BLaER1 treated with 17β-estradiol and CSF1 and Interleukin-3, amounts not matched to agents 10 nM and 100 nM (cell line): Measurements from ENCODE around the gene PMEL.

ENCODE experiments used
- H3K27ac ChIP-seq, 11 experiments: shearing (Covaris generic); formaldehyde crosslinking; 2 replicates each; pipeline ENCODE4 v1.8.1; 2022
- H3K27me3 ChIP-seq, 11 experiments: shearing (Covaris generic); formaldehyde crosslinking; 2 replicates each; pipeline ENCODE4 v1.8.1; 2022
- H3K36me3 ChIP-seq, 11 experiments: shearing (Covaris generic); formaldehyde crosslinking; 2 replicates each; pipeline ENCODE4 v1.8.1; 2022
- H3K4me1 ChIP-seq, 10 experiments: shearing (Covaris generic); formaldehyde crosslinking; 2 replicates each; pipeline ENCODE4 v1.8.1; 2022
- H3K4me2 ChIP-seq, 11 experiments: shearing (Covaris generic); formaldehyde crosslinking; 2 replicates each; pipeline ENCODE4 v1.8.1; 2022
- H3K4me3 ChIP-seq, 10 experiments: shearing (Covaris generic); formaldehyde crosslinking; 2 replicates each; pipeline ENCODE4 v1.8.1; 2022
- H3K9ac ChIP-seq, 11 experiments: shearing (Covaris generic); formaldehyde crosslinking; 2 replicates each; pipeline ENCODE4 v1.8.1; 2022
- H3K9me3 ChIP-seq, 11 experiments: shearing (Covaris generic); formaldehyde crosslinking; replicated peaks in 1 of 11; 2 replicates each; pipeline ENCODE4 v1.8.1; 2022
- H4K20me1 ChIP-seq, 11 experiments: shearing (Covaris generic); formaldehyde crosslinking; 2 replicates each; pipeline ENCODE4 v1.8.1; 2022
- Cebpa-rat ChIP-seq, 11 experiments: shearing (Covaris generic); IDR thresholded peaks; 2 replicates each; pipeline ENCODE4 v1.8.1; 2022

PMEL gene

DNA sequence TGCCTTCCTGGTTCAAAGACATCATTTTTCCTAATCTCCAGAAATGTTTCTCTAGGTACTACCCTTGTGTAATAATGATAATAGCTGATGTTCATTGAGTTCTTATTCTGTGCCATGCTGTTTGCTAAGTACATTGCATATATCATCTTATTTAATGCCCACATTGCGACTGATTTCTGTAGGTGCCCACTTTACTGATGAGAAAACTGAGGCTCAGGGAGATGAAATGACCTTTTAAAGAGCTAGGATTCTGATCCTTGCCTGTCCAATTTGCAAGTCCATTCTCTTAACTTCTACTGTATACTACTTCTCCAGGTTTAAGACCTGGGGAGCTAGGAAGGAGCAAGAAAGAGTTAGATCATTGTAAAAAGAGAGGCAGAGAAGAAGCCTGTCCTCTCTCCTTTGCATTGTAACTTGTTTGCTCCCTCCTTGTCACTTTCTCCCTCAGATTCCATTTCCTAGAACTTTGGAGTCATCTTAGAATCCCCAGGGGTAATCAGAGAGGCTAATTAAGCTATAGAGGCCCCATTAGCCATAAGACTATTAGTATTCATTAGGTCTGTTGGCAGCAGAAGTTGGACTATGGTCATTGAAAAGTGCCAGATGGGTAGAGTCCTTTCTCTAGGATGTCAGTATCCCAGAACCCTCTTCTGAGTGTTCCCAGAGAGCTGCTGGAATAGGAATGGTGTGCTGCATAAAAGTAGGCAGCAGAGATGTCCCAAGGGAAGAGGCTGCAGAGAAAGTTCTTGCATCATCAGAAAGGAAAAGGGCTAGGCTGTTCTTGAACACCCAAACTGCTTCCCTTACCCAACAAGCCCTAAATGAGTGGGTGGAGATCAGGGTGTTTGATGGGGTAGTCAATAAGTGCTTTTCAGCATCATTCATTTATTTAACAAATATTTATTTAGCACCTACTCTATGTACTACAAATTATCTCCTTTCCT is 31.8 kb downstream of the PMEL start:
- Histone ChIP-seq H3K27ac (peak overlapping the region in 4 of 11 experiments; percentile 8 to 34 (median 25); a peak in 3 of 22 replicates), H3K9me3 (no peaks in the 10 kb centered on the region), H3K4me1 (peaks cover 44 to 63% (median 56%) of the 10 kb centered on the region in 10 experiments), H3K27me3 (no peaks in the 10 kb centered on the region), H3K4me2 (peak overlapping the region; percentile 90 to 100 (median 97)), H4K20me1 (peaks cover 0 to 38% (median 0%) of the 10 kb centered on the region in 11 experiments; a peak in 6 of 22 replicates), H3K9ac (peak overlapping the region in 6 of 11 experiments; percentile 6 to 91 (median 30); a peak in 4 of 22 replicates), H3K4me3 (peak overlapping the region in 5 of 10 experiments; percentile 4 to 89 (median 89); a peak in 5 of 20 replicates), H3K36me3 (peaks cover 27 to 47% (median 31%) of the 10 kb centered on the region in 11 experiments)
- TF ChIP-seq Cebpa-rat (IDR thresholded peaks at IDR 0.05), result peak in 4 of 11 experiments; percentile 25 to 68 (median 38); a peak in 2 of 22 replicates

DNA sequence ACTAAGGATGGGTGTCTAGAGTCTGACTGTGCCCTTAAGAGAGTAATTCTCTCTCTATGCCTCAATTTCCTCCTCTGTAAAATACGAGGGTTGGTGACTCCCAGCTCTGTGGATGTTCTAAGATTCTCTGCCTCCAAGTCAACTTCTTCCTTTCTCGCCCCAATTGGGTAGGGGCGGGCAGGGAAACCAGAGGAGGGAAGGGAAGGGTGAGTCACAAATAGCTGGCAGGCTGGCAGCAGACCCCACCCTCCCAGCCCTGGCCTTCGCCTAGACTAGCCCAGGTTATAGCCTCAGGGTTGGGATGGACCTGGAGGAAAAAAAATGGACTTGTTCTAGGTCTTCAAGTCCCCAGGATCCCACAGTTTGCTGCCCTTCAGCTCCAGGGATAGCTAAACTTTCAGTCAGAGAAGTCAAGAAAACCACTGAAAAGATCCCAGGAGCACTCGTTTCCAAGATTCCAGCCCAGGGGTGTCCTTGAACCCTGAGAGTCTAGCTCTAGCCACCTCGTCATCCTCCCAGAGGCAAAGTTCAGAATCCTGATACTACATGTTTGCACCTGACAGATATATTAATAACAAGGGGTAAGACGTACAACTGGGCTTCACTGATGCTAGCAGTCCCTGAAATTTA is 32.6 kb downstream of the PMEL start:
- Histone ChIP-seq H3K9me3 (no peaks in the 10 kb centered on the region), H3K36me3 (peaks cover 20 to 39% (median 23%) of the 10 kb centered on the region in 11 experiments), H3K27me3 (no peaks in the 10 kb centered on the region), H4K20me1 (peaks cover 0 to 38% (median 0%) of the 10 kb centered on the region in 11 experiments; a peak in 6 of 22 replicates), H3K27ac (peak overlapping the region; percentile 41 to 97 (median 91); a peak in 18 of 22 replicates), H3K4me3 (peak overlapping the region in 9 of 10 experiments; percentile 77 to 89 (median 79); a peak in 17 of 20 replicates), H3K9ac (peak overlapping the region; percentile 77 to 97 (median 90); a peak in 18 of 22 replicates), H3K4me1 (peaks cover 51 to 71% (median 63%) of the 10 kb centered on the region in 10 experiments), H3K4me2 (peak overlapping the region; percentile 90 to 100 (median 97))
- TF ChIP-seq Cebpa-rat (IDR thresholded peaks at IDR 0.05), result no peak

DNA sequence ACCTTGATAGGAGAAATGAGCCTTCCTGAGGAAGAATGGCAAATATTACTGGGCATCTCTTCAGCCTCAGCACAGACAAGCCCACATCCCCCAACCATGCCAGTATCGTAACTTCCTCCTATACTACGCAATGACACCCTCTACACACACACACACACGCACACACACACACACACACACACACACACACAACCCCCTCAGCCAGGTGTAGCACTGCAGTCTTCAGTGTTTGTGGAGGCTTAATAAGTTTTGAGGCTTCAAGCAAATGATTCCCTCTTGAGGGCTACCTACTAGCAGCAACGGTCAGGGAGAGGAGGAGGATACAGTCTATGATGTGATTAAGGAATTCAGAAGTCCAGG is 33.3 kb downstream of the PMEL start:
- Histone ChIP-seq H3K4me2 (peak overlapping the region; percentile 90 to 100 (median 97)), H3K27ac (peak overlapping the region; percentile 71 to 97 (median 91); a peak in 21 of 22 replicates), H3K4me1 (peaks cover 51 to 74% (median 66%) of the 10 kb centered on the region in 10 experiments), H3K4me3 (peak overlapping the region; percentile 67 to 89 (median 79)), H4K20me1 (peaks cover 0 to 38% (median 0%) of the 10 kb centered on the region in 11 experiments; a peak in 6 of 22 replicates), H3K9me3 (no peaks in the 10 kb centered on the region), H3K9ac (peak overlapping the region; percentile 77 to 97 (median 90)), H3K27me3 (no peaks in the 10 kb centered on the region), H3K36me3 (peaks cover 13 to 31% (median 15%) of the 10 kb centered on the region in 11 experiments; a peak in 21 of 22 replicates)
- no peak for TF ChIP-seq Cebpa-rat (IDR thresholded peaks at IDR 0.05)

- H3K27ac ChIP-seq, result peak overlapping the region; percentile 71 to 97 (median 91)
Measured at GRCh38 chr12:55931780-55932550, 33.9 kb downstream of the PMEL start.

GRCh38 chr12:55931317-55931779 is 34.5 kb downstream of the PMEL start:
- Histone ChIP-seq H3K9ac (peak overlapping the region; percentile 77 to 97 (median 90)), H3K4me2 (peak overlapping the region; percentile 90 to 100 (median 97)), H4K20me1 (peaks cover 0 to 32% (median 0%) of the 10 kb centered on the region in 11 experiments; a peak in 6 of 22 replicates), H3K4me1 (peaks cover 52 to 74% (median 68%) of the 10 kb centered on the region in 10 experiments), H3K27me3 (no peaks in the 10 kb centered on the region), H3K36me3 (peaks cover under 1 to 19% (median 4%) of the 10 kb centered on the region in 11 experiments; a peak in 16 of 22 replicates), H3K9me3 (no peaks in the 10 kb centered on the region), H3K27ac (peak overlapping the region; percentile 71 to 97 (median 91)), H3K4me3 (peak overlapping the region; percentile 67 to 89 (median 79))
- TF ChIP-seq Cebpa-rat (IDR thresholded peaks at IDR 0.05), result no peak

More at GRCh38 chr12:55931780-55932550, 33.9 kb downstream of the PMEL start:
- no peaks in the 10 kb centered on the region for H3K27me3 ChIP-seq
- H4K20me1 ChIP-seq, result peaks cover 0 to 36% (median 0%) of the 10 kb centered on the region in 11 experiments; a peak in 6 of 22 replicates
- peaks cover 51 to 74% (median 66%) of the 10 kb centered on the region in 10 experiments for H3K4me1 ChIP-seq
- no peak for TF ChIP-seq Cebpa-rat (IDR thresholded peaks at IDR 0.05)
- H3K9me3 ChIP-seq, result no peaks in the 10 kb centered on the region
- peaks cover 7 to 26% (median 10%) of the 10 kb centered on the region in 11 experiments; a peak in 20 of 22 replicates for H3K36me3 ChIP-seq
- peak overlapping the region; percentile 90 to 100 (median 97) for H3K4me2 ChIP-seq
- H3K9ac ChIP-seq, result peak overlapping the region; percentile 77 to 97 (median 90)
- peak overlapping the region; percentile 67 to 89 (median 79) for H3K4me3 ChIP-seq

DNA sequence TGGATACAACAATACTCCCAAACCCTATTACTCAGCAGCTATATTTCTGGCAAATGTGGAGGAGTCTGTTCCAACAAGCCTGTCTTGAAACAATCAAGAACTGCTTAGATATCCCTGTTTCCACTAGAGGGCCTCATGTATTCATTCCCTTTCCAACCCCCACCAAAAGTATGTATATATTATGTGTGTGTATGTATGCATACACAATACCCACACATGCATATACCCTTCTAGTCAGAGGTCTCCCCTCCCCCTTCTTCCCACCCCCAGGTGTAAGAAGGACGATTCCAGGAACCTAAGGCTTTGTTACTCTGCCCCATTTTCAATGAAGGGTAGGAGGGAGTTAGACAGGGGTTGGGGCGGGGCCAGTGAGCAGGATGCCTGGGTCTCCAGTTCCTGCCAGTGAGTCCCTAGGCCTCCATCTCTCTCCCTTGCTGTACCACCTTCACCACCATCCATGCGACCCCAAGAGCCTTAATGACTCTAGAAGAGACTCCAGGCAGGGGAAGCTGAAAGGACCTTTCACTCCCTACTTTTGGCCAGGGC is 35.0 kb downstream of the PMEL start, which contains the start of gene DGKA:
Gene DGKA, plus strand, starts transcription at position 392 of the 546 bp plus-strand sequence. CDS start 5,342 bp downstream, outside the sequence.
- TF ChIP-seq Cebpa-rat (IDR thresholded peaks at IDR 0.05), result no peak
- no peaks in the 10 kb centered on the region for H3K27me3 ChIP-seq
- peaks cover 0 to 15% (median 3%) of the 10 kb centered on the region in 11 experiments; a peak in 11 of 22 replicates for H3K36me3 ChIP-seq
- H3K4me2 ChIP-seq, result peak within 1 kb of the TSS; percentile 90 to 100 (median 97)
- peak within 1 kb of the TSS; percentile 85 to 97 (median 93) for H3K27ac ChIP-seq
- H4K20me1 ChIP-seq, result peaks cover 0 to 32% (median 0%) of the 10 kb centered on the region in 11 experiments; a peak in 6 of 22 replicates
- no peaks in the 10 kb centered on the region for H3K9me3 ChIP-seq
- H3K9ac ChIP-seq, result peak within 1 kb of the TSS; percentile 88 to 97 (median 93)
- peak within 1 kb of the TSS; percentile 77 to 95 (median 86) for H3K4me3 ChIP-seq
- H3K4me1 ChIP-seq, result peaks cover 57 to 78% (median 73%) of the 10 kb centered on the region in 10 experiments

GRCh38 chr12:55929306-55929791 is 36.5 kb downstream of the PMEL start:
- H3K4me1 ChIP-seq, result peaks cover 71 to 81% (median 76%) of the 10 kb centered on the region in 10 experiments
- peak overlapping the region; percentile 85 to 97 (median 93) for H3K27ac ChIP-seq

More at GRCh38 chr12:55929306-55929791, 36.5 kb downstream of the PMEL start:
- peaks cover 0 to 12% (median 1%) of the 10 kb centered on the region in 11 experiments; a peak in 6 of 22 replicates for H3K36me3 ChIP-seq
- no peaks in the 10 kb centered on the region for H3K9me3 ChIP-seq
- H4K20me1 ChIP-seq, result peaks cover 0 to 32% (median 0%) of the 10 kb centered on the region in 11 experiments; a peak in 5 of 22 replicates
- TF ChIP-seq Cebpa-rat (IDR thresholded peaks at IDR 0.05), result no peak
- peak overlapping the region; percentile 31 to 95 (median 88); a peak in 17 of 20 replicates for H3K4me3 ChIP-seq
- H3K9ac ChIP-seq, result peak overlapping the region; percentile 88 to 97 (median 93)
- H3K27me3 ChIP-seq, result no peaks in the 10 kb centered on the region
- peak overlapping the region; percentile 90 to 100 (median 97) for H3K4me2 ChIP-seq
